Stimulated activated CD8-positive, alpha-beta memory T cell treated with anti-CD3 and anti-CD28 coated beads, Interleukin-7, amount 100 ng/mL, for 48 hours (primary cell): ENCODE results near the gene PLPP4.

Experiments
- DNase-seq, 2 donors: peaks; one replicate each; pipeline ENCODE4 v3.0.0-alpha.2; 2020; ENCODE audit warnings: low read depth in 1 of 2; ENCODE audit errors: extremely low read depth in 1 of 2

Gene PLPP4

DNA sequence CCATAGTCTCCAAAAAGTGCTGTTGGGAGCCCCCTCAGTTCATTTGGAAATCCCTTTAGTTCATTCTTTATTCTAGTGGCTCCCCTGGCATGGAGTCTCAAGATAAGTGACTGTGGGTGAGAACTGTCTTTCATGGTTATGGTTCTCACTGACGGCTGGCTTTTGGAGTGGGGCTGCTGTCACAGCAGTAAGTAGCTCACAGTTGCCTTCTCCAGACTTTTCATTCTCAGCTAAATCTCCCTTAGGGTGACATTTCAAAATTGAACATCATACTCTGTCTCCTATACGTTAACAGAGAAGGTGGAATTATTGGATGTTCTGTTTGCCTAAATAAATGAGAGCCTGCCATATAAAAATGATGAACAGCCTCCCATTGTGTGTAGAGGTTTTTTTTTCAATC, 58.7 kb downstream of the PLPP4 start:
- no peak for DNase-seq

DNA sequence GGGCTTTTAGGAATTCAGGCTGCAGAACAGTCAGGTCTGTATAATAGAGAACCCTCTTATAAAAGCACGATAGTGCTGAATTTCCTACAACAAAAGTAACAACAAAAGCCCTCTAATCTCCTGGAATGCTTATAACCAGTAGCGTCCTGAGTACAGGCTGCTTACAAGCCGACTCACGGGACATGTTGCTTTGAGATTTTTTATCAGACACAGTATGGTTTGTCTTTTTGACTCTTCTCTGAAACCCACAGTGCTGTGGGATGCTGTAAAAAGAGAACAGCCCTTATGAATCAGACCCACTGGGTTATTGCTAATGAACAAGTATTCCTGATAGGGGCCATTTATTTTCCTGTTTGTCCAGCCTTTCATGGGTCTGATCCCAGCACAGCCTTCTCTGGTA, 59.4 kb downstream of the PLPP4 start:
- DNase-seq: no peak

DNA sequence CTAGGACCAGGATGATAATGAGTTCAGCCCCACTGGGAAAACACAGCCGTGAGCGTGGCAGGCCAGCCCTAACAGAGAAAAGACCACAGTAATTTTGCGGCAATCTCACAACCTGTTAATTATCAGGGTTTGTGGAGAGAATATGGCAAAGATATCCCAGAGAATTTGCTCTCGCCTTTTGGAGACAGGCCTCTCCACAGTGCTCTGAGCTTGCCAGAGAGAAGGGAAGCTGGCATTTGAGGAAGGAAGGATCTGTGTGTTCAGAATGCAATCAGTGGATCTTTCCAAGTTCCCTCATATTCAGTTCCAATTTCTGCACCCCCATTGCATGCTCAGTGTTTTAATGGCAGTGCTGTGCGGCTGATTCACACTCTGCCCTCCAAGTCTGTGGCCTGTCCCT, 60.2 kb downstream of the PLPP4 start:
- no peak for DNase-seq

DNA sequence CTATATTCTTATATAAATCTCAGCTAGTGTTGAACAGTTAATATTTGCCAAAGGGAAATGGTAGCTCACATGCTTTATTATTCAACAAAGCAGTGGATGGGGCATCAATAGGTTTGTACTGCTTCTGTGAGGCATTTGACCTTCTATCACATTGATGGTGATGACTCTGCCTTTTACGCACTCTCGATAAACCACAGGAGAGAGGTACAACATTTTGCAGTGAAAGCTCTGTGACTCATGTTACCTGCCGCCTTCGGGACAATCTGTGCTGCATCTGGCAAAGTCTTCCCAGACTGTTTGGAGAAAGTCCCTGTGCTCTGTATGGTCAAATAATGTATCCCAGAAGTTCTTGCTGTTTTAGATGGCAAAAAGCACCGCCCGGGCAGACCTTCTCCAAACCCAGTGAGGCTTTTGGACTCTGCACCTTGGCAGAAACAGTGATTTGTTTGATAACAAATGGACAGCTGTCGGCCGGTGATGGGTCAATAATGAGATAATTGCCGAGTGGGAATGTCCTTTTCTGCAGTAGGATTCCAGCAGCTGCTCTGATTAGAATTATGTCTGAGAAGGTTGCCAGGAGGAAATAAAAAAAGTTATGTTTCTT, 61.0 kb downstream of the PLPP4 start:
- DNase-seq: no peak

DNA sequence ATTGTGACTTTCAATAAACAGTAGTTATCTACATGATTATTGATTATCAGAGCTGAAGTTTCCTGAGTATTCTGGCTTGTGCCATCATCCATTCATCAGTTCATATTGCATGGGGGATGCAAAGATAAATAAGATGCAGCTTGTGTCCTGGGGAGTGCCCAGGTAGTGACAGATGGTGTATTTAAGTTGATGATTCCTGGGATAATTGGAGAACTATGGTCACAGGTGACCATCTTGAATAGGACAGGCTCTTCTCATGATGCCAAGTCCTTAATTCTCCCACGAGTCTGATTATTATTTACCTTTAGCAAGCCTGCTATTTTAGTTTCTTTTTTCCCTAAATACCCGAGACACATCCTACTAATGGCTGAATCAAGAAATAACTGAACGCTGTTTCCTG, 64.9 kb downstream of the PLPP4 start:
- no peak for DNase-seq

DNA sequence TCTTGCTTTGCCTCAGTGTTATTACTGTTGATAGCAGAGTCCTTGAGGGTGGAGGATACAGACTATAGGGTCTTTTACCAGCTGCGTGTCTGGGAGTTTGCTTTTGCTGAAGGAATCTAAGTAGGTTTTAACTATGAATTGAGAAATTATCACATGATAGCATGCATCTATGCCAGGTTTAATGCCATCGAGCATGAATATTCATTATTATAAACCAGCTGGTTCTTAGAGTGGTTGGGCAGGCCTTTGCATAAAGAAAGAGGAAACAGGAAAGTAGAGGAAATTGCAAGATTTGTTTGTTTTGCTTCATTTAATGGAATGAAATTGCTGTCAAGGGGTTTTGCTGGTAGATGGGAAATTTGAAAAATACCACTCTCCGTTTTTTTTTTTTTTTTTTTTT, 70.7 kb downstream of the PLPP4 start:
- no peak for DNase-seq

DNA sequence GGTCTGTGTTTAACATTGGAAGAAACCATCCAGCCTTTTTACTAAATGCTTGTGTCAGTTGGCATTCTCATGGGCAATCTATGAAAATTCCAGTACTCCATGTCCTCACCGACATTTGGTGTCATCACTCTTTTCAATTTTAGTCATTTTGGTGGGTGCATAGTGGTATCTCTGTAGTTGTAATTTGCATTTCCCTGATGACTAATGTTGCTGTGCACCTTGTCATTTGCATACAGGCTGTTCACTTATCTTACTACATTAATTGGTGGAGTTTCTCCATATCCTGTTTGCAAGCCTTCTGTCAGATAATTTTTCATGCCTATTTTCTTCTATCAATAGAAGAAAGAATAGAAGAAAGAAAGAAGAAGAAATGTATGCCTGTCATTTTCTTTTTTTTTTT, 73.7 kb downstream of the PLPP4 start:
- no peak for DNase-seq

DNA sequence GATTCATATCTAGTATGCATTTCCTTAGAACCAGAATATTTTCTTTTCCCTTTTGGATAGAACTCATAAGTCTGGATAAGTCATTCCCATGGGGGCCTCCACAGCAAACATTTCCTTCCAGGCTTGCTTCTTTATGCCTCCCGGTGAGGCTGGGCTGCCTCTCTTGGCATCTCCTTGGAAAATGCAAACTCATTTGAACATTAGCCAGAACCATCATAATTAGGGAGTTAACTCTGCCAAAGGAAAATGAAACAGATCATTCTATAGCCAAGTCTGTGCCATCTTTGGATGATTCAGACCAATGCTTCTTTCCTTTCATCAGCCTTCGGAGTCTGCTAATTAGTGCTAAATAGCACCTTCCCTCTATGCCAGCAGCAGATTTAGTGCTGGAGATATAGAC, 81.1 kb downstream of the PLPP4 start:
- no peak for DNase-seq

DNA sequence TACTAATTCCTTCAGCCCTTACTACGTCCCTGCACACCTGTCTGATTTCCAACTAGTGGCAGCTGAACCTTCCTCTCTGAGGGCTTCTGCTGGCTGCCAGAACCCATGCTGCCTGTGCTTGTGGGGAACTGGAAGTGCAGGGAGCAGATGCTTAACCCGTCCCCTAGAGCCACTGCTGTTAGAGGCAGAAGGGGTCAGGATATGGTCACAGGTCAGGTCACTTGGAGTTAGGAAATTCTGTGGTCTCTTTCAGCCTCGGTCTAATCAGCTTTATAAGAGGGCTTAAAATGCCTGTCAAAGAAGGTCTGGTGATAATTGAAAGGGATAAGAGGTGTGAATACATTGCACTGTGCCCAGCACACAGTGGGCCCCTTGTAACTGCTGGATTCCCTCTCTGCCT, 82.0 kb downstream of the PLPP4 start:
- no peak for DNase-seq

DNA sequence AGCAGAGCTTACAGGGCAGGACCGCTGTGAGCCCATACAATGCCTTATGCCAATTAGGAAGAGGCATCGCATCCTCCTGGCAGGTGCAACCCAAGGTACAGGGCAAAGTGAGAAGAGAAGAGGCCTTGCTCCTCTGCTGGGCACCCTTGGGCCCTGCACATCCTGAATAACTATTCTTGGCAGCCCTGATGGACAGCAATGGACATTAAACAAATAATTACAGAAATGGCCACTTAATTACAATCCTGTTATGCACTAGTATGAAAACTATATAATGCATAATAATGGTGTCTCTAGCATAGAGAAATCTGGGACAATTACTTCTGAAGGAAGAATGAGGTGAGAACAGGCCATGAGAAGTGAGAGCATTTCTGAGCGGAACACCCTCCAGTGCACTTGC, 83.5 kb downstream of the PLPP4 start:
- no peak for DNase-seq

DNA sequence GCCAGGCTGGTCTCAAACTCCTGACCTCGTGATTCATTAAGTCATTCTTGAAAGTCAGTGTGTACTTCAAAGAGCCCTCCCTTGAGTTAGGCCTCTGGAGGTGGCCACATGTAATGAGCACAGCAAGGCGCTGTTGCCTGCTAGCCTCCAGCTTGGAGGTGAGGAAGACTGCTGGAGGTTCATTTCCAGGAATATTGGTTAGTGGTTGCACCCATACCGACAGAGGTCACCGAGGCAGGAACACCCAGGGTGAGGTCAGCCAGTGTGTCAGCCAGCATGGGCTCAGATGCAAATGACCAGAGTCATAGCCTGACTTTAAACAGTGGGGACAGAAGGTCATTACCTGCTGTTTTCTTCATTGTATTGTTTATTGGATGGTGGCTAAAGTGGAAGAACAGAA, 85.0 kb downstream of the PLPP4 start:
- no peak for DNase-seq

DNA sequence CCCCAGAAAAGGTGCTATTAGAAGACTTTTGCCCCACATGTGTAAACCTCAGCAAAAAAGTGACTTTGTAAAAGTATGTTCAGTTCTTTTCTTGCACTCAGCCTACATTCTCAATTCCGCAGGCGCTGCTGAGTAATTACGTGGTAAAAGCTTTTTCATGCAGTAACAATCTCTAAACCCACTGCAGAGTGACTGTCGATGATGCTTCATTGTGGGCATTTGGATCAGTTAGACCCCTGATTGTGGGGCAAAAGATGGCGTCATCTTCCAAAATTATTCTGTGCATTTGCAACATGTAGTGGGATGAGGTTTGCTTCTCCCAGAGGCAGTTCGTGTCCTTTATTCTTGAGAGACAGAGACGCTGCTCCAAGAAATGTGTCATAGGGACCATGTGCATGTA, 85.6 kb downstream of the PLPP4 start:
- DNase-seq: no peak

DNA sequence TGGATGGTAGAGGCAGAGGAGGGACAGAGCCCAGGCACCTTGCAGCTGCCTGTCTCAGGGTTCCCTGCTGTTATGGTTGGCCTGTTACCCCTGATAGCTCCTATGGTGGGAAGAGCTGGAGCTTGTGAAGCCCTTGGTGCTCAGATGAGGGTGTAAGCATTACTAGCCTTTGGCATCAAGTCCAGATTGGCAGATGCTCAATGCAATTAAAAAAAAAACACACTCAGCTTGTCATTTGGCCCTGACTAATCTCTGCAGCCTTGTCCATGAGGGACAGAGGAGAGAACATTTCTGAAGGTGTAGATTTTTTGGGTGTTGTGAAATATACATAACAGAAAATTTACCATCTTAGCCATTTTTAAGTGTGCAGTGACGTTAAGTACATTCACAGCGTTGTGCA, 86.3 kb downstream of the PLPP4 start:
- no peak for DNase-seq

DNA sequence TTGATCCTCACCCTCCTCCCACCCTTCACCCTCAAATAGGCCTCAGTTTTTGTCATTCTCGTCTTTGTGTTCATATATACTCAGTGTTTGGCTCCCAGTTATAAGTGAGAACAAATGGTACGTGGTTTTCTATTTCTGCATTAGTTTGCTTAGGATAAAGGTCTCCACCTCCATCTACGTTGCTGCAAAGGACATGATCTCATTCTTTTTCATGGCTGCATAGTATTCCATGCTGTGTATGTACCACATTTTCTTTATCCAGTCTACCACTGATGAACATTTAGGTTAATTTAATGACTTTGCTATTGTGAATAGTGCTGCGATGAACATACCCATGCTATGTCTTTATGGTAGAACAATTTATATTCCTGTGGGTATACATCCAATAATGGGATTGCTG, 91.2 kb downstream of the PLPP4 start:
- no peak for DNase-seq

DNA sequence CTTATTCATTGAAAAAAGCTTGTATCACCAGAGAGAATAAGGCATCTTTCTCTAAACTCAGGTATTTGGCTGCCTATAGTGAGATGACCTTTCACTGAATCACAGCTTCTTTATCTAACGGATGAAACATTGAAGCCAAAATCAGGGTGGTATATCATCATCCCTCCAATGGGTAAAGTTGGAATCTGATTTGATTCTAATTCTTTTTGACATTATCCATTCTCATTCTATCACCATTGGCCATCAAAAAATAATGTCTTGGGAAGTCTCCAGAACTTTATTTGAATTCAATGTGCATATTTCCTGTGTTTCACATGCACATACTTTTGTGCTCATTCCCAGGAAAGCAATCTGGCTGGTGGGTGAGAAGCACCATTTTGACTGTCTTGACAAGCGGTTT, 95.2 kb downstream of the PLPP4 start:
- DNase-seq: no peak

DNA sequence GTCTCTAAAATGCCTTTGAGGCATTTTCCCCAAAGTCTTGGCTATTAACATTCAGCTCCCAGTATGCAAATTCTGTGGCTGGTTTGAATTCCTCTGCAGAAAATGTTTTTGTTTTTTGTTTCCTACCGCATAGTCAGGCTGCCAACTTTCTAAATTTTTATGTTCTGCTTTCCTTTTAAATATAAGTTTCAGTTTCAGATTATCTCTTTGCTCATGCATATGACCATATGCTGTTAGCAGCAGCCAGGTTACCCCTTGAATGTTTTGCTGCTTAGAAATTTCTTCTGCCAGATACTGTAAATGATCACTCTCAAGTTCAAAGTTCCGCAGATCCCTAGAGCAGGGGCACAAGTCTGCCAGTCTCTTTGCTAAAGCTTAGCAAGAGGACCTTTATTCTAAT, 96.9 kb downstream of the PLPP4 start:
- no peak for DNase-seq

DNA sequence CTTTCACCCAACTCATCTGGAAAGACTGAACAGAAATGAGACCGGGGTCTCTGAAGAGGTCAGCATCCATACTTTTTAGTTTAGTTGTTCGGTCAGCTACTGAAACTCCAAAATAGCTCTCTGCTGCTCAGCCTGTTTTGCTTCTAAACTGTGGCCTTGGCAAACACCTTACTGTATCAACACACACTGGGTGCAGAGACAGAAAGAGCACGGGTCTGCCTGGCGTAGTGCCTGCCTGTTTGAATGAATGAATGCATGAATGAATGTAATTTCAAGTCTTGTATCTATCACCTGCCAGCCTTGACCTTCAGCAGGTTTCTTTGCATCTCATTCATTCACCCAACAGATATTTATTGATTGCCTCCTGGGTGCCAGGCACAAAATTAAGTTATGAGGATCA, 98.4 kb downstream of the PLPP4 start:
- no peak for DNase-seq

DNA sequence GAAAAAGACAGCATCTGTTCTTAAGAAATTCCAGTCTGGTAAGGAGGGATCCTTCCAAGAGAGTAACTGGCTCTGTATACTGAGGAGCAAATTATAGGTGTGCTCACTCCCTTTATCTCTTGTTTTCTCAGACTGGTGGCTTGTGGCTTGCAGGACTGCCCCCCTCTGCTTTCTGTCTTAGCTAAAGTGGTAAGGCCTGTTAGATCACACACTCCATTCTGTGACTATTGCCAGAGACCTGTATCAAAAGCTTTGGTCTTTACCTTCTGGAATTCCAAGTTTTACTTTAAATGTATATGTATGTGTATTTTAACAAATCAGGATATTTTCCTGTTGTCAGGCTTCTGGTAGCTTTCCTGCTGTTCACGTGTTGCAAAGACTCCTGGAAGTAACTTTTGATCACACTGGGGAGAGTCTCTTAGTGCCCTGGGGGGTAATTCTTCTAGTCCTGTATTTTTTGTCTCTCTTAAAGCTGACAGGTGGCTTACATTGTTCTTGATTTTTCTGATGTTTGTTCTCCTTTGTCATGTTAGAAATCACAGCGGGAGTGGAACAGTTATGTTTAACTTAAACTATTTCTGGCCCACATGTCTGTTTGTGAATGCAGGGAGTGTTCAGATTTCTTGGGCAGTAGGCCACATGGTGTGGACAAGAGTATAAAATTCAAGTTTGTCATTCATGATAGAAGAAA, 99.0 kb downstream of the PLPP4 start:
- no peak for DNase-seq

DNA sequence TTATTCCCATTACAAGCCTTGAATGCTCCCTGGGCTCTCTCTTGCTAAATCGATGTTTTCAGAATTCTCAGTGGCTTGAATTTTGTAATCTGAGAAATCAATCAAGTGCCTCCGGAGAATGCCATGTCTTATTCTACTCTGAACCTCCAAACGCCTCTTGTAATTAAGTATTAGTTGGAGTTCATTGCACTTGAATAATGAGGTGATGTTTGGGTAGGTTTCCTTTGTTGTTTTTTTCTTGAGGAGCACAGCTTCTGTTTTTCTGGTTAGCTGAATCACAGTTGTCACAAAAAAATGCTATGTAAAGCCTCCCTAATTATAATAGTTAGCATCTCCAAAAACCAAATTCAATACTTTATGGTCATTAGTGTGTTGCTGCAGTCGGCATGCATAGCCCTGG, 100.3 kb downstream of the PLPP4 start:
- no peak for DNase-seq

DNA sequence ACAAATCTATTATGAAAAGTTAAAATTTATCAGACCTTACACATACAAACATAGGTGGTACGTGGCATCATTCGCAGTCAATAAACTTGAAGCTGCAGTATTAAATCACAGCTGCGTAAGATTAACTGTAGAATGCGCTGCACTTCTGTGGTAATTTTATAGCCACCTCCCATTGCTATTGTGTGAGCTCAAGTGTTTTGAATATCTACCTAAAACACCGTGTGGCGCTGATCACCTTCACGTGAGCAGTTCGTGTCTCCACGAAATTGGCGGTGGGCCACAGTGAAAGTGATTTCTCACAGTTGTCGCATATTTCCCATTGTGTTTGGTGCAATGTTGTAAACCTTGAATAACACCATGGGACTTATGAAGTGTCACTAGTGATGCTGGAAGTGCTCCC, 102.8 kb downstream of the PLPP4 start:
- no peak for DNase-seq

DNA sequence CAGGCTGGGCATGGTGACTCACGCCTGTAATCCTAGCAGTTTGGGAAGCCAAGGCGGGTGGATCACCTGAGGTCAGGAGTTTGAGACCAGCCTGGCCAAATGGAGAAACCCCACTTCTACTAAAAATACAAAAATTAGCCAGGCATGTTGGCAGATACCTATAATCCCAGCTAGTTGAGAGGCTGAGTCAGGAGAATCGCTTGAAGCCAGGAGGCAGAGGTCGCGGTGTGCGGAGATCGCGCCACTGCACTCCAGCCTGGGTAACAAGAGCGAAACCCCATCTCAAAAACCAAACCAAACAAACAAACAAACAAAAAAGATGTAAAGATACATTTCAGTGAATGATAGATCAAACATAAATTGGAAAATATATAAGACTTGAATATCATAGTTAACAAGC, 105.9 kb downstream of the PLPP4 start:
- DNase-seq: no peak

DNA sequence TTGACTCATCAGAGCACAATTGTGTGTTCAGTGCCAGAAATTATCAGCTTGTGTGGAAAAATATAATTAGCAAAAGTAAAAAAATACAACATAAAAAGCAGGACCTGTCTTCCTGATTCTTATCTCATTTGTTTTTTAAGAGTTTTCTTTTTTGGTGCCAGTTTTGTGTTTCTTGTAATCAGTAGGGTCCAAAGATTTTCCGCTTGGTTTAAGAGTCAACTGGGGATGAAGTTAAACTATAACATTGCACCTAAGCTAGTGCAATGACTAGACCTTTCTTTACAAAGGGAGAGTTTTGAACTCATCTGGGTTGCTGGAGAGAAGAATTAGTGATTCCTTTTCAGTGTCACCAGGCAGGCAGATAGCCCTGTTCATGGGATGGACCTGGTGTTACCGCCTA, 113.4 kb downstream of the PLPP4 start:
- DNase-seq: no peak

DNA sequence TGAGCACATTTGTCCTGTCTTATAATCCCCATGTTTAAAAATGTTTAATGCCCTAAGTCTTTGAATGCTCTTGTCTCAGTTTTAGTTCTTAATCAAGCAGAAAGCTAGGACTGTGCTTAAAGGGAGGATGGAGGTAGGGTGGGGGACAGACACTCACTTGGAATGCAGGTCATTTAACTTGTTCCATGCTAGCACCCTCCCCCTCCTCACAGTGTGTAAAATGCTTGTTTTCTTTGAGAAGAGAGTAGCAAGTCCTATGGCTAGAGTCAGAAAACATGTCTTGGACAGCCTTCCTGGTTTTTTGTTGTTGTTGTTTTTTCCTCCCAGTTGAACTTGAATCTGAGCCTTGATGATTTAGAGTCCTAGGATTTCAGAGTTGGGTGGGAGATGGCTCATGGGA, 114.2 kb downstream of the PLPP4 start:
- no peak for DNase-seq
